Measurements from ENCODE around the gene UBE2S.

GRCh38 chr19:55456347-55456746 lies 48.8 kb upstream of the UBE2S start:
- no peak for TF ChIP-seq POLR2A (IDR thresholded peaks at IDR 0.05)
- TF ChIP-seq, protein P1, sequence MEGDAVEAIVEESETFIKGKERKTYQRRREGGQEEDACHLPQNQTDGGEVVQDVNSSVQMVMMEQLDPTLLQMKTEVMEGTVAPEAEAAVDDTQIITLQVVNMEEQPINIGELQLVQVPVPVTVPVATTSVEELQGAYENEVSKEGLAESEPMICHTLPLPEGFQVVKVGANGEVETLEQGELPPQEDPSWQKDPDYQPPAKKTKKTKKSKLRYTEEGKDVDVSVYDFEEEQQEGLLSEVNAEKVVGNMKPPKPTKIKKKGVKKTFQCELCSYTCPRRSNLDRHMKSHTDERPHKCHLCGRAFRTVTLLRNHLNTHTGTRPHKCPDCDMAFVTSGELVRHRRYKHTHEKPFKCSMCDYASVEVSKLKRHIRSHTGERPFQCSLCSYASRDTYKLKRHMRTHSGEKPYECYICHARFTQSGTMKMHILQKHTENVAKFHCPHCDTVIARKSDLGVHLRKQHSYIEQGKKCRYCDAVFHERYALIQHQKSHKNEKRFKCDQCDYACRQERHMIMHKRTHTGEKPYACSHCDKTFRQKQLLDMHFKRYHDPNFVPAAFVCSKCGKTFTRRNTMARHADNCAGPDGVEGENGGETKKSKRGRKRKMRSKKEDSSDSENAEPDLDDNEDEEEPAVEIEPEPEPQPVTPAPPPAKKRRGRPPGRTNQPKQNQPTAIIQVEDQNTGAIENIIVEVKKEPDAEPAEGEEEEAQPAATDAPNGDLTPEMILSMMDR (IDR thresholded peaks at IDR 0.05): no peak
